Mucosa of descending colon (tissue), 3 donors: ENCODE measurements around the gene GRIK3. TPM values are rescaled to one million over a fixed set of nuclear protein-coding genes. Genes with fewer than 3 reads are reported as not detected.

ENCODE experiments used
- ATAC-seq: fragments of 200-7000 bp; cut with Tn5 transposase; one replicate; pipeline ENCODE4 v1.9.1; 2020; ENCODE audit warnings: mild to moderate bottlenecking, moderate library complexity
- DNase-seq, 3 donors: peaks; one replicate each; pipeline ENCODE4 v3.0.0-alpha.2; 2020
- H3K36me3 ChIP-seq: fragments of 200-600 bp; one replicate; pipeline ENCODE4 v1.8.0; 2021; ENCODE audit warnings: low read depth, mild to moderate bottlenecking
- H3K4me1 ChIP-seq: fragments of 200-600 bp; one replicate; pipeline ENCODE4 v1.8.0; 2021; ENCODE audit warnings: low read depth, mild to moderate bottlenecking
- H3K4me3 ChIP-seq: fragments of 200-600 bp; one replicate; pipeline ENCODE4 v1.8.0; 2021; ENCODE audit warnings: mild to moderate bottlenecking
- H3K9me3 ChIP-seq: fragments of 200-600 bp; one replicate; pipeline ENCODE4 v1.8.0; 2021; ENCODE audit warnings: mild to moderate bottlenecking
- intact Hi-C, 2 donors: fragments of 100-400 bp; cut with DNase I in 1 of 2; cut with micrococcal nuclease in 1 of 2; formaldehyde crosslinking; loops; one replicate each; pipeline versions ENCODE4 v1.11.0 to v1.11.1; 2022; cut with DNase I, micrococcal nuclease
- total RNA-seq, 3 donors: library from RNA; stranded (reverse); fragmentation: NEBNext Ultra II Directional in 2 of 3; extraction: Animal tissue kit (Norgen Biotek cat#: 25700) in 2 of 3; gene quantifications; one replicate each; pipeline versions ENCODE4 v1.2.1 to v1.2.4, GENCODE V29; 2021 to 2023
- TF ChIP-seq, protein P1 (sequence below): fragments of 200-600 bp; IDR thresholded peaks from one replicate; pipeline ENCODE4 v1.8.0; 2022; ENCODE audit warnings: antibody characterized with exemption, mild to moderate bottlenecking
- donor health status: DM: no; HTN: no; CAD: no; lungs with moderate emphysema.
- donor health status: DM: no; HTN: no; CAD: no.
- donor health status: DM: no; HTN: yes; CAD: no.

Gene GRIK3
- total RNA-seq, 3 donors from 2014 or later, result 0.41 to 13.6 (median 1.5) TPM

DNA sequence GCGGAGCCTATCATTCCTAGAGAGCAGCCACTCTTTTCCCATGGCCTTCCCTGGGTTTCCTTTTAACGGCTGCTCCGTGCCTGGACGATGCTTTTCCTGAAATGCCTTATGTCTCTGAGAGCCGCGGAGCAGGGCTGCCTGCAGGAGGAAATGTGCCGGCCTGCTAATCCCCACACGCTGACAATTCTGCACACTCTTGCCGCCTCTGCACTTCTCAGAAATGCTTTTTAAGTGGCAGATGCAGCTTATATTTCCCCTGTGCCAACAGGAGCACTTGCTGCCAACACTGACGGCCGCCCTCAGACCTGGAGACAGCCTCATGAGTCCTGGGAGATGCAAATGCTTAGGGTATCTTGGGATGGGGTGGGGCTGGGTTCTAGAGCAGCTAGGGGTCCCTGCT lies 253.2 kb downstream of the GRIK3 start:
- intact Hi-C loops, result no loop called here

DNA sequence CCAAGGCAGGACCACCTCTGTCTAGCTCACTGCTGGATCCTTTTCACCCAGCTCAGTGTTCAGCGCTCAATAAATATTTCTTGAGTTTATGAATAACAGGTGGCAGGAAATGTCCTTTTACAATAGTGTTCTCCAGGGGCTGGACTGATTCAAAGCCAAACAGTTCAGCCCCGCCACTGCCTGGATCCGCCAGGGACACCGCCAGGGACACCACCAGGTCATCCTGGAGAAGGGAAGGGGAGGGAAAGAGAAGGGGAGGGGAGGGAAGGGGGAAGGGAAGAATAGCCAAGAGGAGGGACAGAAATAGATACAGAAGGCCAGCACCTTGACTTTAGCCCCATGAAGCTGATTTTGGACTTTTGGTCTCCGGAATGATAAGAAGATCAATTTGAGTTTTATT lies 255.6 kb downstream of the GRIK3 start:
- Histone ChIP-seq H3K4me1 (no peaks in the 10 kb centered on the region), H3K36me3 (no peaks in the 10 kb centered on the region), H3K9me3 (no peaks in the 10 kb centered on the region), H3K4me3 (no peak overlapping the region)
- intact Hi-C loops, result no loop called here
- ATAC-seq (no peak), DNase-seq (no peak)
- TF ChIP-seq, protein P1, sequence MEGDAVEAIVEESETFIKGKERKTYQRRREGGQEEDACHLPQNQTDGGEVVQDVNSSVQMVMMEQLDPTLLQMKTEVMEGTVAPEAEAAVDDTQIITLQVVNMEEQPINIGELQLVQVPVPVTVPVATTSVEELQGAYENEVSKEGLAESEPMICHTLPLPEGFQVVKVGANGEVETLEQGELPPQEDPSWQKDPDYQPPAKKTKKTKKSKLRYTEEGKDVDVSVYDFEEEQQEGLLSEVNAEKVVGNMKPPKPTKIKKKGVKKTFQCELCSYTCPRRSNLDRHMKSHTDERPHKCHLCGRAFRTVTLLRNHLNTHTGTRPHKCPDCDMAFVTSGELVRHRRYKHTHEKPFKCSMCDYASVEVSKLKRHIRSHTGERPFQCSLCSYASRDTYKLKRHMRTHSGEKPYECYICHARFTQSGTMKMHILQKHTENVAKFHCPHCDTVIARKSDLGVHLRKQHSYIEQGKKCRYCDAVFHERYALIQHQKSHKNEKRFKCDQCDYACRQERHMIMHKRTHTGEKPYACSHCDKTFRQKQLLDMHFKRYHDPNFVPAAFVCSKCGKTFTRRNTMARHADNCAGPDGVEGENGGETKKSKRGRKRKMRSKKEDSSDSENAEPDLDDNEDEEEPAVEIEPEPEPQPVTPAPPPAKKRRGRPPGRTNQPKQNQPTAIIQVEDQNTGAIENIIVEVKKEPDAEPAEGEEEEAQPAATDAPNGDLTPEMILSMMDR, result no peak

More for the DNA sequence above, 253.2 kb downstream of the GRIK3 start:
- Histone ChIP-seq H3K9me3 (no peaks in the 10 kb centered on the region), H3K4me1 (no peaks in the 10 kb centered on the region), H3K36me3 (no peaks in the 10 kb centered on the region), H3K4me3 (no peak overlapping the region)
- DNase-seq (no peak), ATAC-seq (no peak)
- TF ChIP-seq, protein P1, result no peak

DNA sequence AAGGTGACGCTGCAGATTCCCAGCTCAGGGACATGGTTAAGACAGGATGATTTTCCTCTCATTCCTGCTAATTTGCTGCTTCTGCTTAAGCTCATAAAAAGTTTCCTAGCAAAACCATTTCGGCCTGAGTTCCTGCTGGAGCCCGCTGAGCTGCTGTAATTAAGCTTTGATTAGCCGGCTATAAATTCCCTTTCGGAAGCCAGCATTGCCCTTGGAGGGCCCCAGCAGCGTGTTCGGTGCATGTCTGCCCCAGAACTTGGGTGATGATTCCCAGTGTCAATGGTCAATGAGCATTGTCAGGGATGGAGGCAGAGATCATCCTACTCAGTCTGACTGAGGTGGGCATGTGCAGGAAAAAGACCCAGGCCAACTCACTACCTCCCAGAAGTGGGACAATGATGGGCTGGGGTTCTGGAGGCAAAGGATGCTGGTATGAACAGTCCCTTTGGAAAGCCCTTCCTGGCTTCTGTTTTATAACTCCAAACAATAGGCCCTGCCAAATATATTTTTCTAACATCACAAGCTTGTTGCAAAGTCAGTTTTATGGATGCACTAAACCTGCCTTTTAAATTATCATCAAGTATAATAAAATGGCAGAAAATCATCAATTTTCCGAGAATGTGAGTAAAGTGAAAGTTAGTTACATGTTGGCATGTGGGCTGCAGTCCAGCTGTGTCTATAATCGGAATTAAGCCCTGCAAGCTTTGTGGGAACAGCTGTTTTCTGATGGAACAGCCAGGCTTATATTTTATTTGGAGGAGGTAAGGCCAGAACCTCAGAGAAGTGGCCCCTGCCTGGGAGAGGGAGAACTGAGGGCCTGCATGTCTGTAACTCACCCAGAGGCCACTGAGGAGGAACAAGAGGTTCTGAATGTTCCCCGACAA lies 257.1 kb downstream of the GRIK3 start:
- no peak for ATAC-seq
- TF ChIP-seq, protein P1, result no peak
- no peak for DNase-seq
- Histone ChIP-seq H3K4me1 (no peaks in the 10 kb centered on the region), H3K4me3 (no peak overlapping the region), H3K9me3 (no peaks in the 10 kb centered on the region), H3K36me3 (no peaks in the 10 kb centered on the region)
- intact Hi-C loops, result no loop called here

- Histone ChIP-seq H3K9me3 (no peaks in the 10 kb centered on the region), H3K36me3 (no peaks in the 10 kb centered on the region), H3K4me1 (no peaks in the 10 kb centered on the region), H3K4me3 (no peak overlapping the region)
- no peak for DNase-seq
- TF ChIP-seq, protein P1, result no peak
- ATAC-seq, result no peak
- intact Hi-C loops, result no loop called here
Measured at GRCh38 chr1:36776256-36776655, 258.1 kb downstream of the GRIK3 start.

- intact Hi-C loops, result no loop called here
- no peak overlapping the region for H3K4me3 ChIP-seq
- no peak for ATAC-seq
Measured at GRCh38 chr1:36775716-36776115, 258.6 kb downstream of the GRIK3 start.

More at GRCh38 chr1:36775716-36776115, 258.6 kb downstream of the GRIK3 start:
- Histone ChIP-seq H3K36me3 (no peaks in the 10 kb centered on the region), H3K4me1 (no peaks in the 10 kb centered on the region), H3K9me3 (no peaks in the 10 kb centered on the region)
- TF ChIP-seq, protein P1, result no peak
- DNase-seq, result no peak
